OCI-LY1 (cell line): ENCODE results near the gene ZNF235.
A peak's percentile ranks its signal among the peaks of the same experiment; 100 is the strongest.

ENCODE experiments used
- H2AFZ ChIP-seq: fragments of 200-600 bp; sonication (generic), shearing (Covaris generic); 2 replicates; pipeline ENCODE4 v1.6.0; 2014; ENCODE audit warnings: antibody characterized with exemption, mild to moderate bottlenecking, low read length
- H3F3A ChIP-seq: fragments of 200-600 bp; sonication (generic), shearing (Covaris generic); 2 replicates; pipeline ENCODE4 v1.6.0; 2014; ENCODE audit warnings: mild to moderate bottlenecking, antibody characterized with exemption, low read length, moderate library complexity; ENCODE audit not compliant: insufficient read depth
- H3K27ac ChIP-seq: fragments of 200-600 bp; sonication (generic); 2 replicates; pipeline ENCODE4 v1.5.1; 2014; ENCODE audit warnings: low read length, mixed run types, mild to moderate bottlenecking, low read depth; ENCODE audit not compliant: poor library complexity, severe bottlenecking
- H3K27me3 ChIP-seq: fragments of 200-600 bp; sonication (generic); 2 replicates; pipeline ENCODE4 v1.6.0; 2014; ENCODE audit warnings: antibody characterized with exemption, mild to moderate bottlenecking, low read length, moderate library complexity; ENCODE audit not compliant: insufficient read depth
- H3K36me3 ChIP-seq: fragments of 200-600 bp; sonication (generic); 2 replicates; pipeline ENCODE4 v1.6.1; 2014; ENCODE audit warnings: mild to moderate bottlenecking, antibody characterized with exemption, low read length, moderate library complexity, mixed read lengths; ENCODE audit not compliant: insufficient read depth
- H3K4me1 ChIP-seq: fragments of 200-600 bp; sonication (generic); 2 replicates; pipeline ENCODE4 v1.5.1; 2014; ENCODE audit warnings: mild to moderate bottlenecking, low read length, moderate library complexity; ENCODE audit not compliant: insufficient read depth, severe bottlenecking
- H3K4me2 ChIP-seq: fragments of 200-600 bp; sonication (generic), shearing (Covaris generic); 2 replicates; pipeline ENCODE4 v1.6.1; 2014; ENCODE audit warnings: low read length
- H3K4me3 ChIP-seq: fragments of 200-600 bp; sonication (generic); 2 replicates; pipeline ENCODE4 v1.5.1; 2014; ENCODE audit warnings: low read length, low read depth, mild to moderate bottlenecking, mixed read lengths; ENCODE audit not compliant: poor library complexity, severe bottlenecking
- H3K79me2 ChIP-seq: fragments of 200-600 bp; shearing (Covaris generic); 2 replicates; pipeline ENCODE4 v1.6.1; 2016; ENCODE audit warnings: mixed run types, low read length, mixed read lengths; ENCODE audit not compliant: insufficient read depth
- H3K9ac ChIP-seq: fragments of 200-600 bp; sonication (generic), shearing (Covaris generic); 2 replicates; pipeline ENCODE4 v1.6.1; 2014; ENCODE audit warnings: mild to moderate bottlenecking, low read length, mixed read lengths
- H3K9me2 ChIP-seq: fragments of 200-600 bp; sonication (generic), shearing (Covaris generic); 2 replicates; pipeline ENCODE4 v1.6.1; 2014; ENCODE audit warnings: low read depth, mild to moderate bottlenecking, low read length, mixed read lengths
- H3K9me3 ChIP-seq: fragments of 200-600 bp; shearing (Covaris generic); 2 replicates; pipeline ENCODE4 v1.6.1; 2014; ENCODE audit warnings: low read length, mixed read lengths
- H4K20me1 ChIP-seq: fragments of 200-600 bp; sonication (generic), shearing (Covaris generic); 2 replicates; pipeline ENCODE4 v1.6.0; 2016; ENCODE audit warnings: mild to moderate bottlenecking, low read length; ENCODE audit not compliant: insufficient read depth
- EZH2 ChIP-seq: fragments of 200-600 bp; sonication (generic), shearing (Covaris generic); IDR thresholded peaks from 2 replicates; pipeline ENCODE4 v1.8.0; 2017; ENCODE audit warnings: borderline replicate concordance, mixed run types, mild to moderate bottlenecking, antibody characterized with exemption, low read length, moderate library complexity, mixed read lengths
- TF ChIP-seq, protein P1 (sequence below): fragments of 200-600 bp; sonication (generic), shearing (Covaris generic); IDR thresholded peaks from 2 replicates; pipeline ENCODE4 v1.5.1; 2017; ENCODE audit warnings: mild to moderate bottlenecking, antibody characterized with exemption, low read length, moderate library complexity, mixed read lengths

Gene ZNF235

GRCh38 chr19:44304659-44305193 lies at the start of gene ZNF235:
Gene ZNF235 (minus strand): TSS chr19:44305025. CDS start chr19:44303404, 1,621 bp downstream.
- H2AFZ ChIP-seq, result no peak within 1 kb of the TSS
- no peaks in the 10 kb centered on the region for H3K79me2 ChIP-seq
- peak within 1 kb of the TSS; percentile 68 for H3K4me3 ChIP-seq
- H3K4me2 ChIP-seq, result peak within 1 kb of the TSS; percentile 74
- peaks cover 4% of the 10 kb centered on the region for H3K4me1 ChIP-seq
- no peaks in the 10 kb centered on the region for H3K27me3 ChIP-seq
- H3K9ac ChIP-seq, result peak within 1 kb of the TSS; percentile 65
- TF ChIP-seq, protein P1, sequence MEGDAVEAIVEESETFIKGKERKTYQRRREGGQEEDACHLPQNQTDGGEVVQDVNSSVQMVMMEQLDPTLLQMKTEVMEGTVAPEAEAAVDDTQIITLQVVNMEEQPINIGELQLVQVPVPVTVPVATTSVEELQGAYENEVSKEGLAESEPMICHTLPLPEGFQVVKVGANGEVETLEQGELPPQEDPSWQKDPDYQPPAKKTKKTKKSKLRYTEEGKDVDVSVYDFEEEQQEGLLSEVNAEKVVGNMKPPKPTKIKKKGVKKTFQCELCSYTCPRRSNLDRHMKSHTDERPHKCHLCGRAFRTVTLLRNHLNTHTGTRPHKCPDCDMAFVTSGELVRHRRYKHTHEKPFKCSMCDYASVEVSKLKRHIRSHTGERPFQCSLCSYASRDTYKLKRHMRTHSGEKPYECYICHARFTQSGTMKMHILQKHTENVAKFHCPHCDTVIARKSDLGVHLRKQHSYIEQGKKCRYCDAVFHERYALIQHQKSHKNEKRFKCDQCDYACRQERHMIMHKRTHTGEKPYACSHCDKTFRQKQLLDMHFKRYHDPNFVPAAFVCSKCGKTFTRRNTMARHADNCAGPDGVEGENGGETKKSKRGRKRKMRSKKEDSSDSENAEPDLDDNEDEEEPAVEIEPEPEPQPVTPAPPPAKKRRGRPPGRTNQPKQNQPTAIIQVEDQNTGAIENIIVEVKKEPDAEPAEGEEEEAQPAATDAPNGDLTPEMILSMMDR, result no peak
- no peak for TF ChIP-seq EZH2
- H3K36me3 ChIP-seq, result no peaks in the 10 kb centered on the region
- no peaks in the 10 kb centered on the region for H4K20me1 ChIP-seq
- no peaks in the 10 kb centered on the region for H3F3A ChIP-seq
- H3K9me2 ChIP-seq, result no peaks in the 10 kb centered on the region
- H3K27ac ChIP-seq, result no peak within 1 kb of the TSS
- no peaks in the 10 kb centered on the region for H3K9me3 ChIP-seq

DNA sequence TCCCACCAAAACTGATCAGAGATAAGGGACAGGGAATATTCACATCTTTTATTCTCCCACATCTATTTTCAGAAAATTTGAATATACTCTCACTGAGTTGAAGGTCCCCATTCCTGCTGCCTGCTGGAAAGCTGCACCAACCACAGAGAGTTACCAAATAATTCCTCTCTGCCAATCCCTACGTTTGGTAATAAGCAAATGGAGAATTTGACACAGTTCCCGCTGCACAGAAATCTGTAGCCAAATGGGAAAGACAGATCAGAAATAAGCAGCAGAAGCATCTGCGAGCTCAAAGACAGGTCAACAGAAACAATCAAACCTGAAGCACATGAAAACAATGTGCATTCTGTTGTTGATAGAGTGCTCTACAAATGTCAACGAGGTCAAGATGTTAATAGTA lies 41.7 kb upstream of the ZNF235 start:
- H4K20me1 ChIP-seq, result no peaks in the 10 kb centered on the region
- H3K79me2 ChIP-seq, result no peaks in the 10 kb centered on the region

DNA sequence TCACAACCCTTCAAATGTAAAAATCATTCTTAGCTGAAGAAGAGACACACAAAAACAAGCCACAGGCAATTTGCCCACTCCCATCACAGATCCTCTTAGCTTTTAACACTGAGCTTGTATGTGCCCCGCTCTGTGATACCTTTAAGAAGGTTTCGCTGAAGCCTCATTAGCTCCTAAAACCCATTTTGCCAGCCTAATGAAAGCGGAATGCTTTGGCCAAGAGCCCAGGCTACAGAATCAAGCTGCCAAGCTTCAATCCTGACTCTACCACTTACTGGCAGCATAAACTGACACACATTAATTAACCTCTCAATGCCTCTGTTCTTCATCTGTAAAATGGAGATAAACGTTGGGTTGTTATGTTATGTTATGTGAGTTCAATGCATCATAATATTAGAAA lies 41.1 kb upstream of the ZNF235 start:
- Histone ChIP-seq H3K27me3 (no peaks in the 10 kb centered on the region), H4K20me1 (no peaks in the 10 kb centered on the region), H3K9me2 (no peaks in the 10 kb centered on the region), H3K27ac (no peak overlapping the region), H3F3A (no peaks in the 10 kb centered on the region), H2AFZ (no peak overlapping the region), H3K4me2 (no peak overlapping the region), H3K36me3 (no peaks in the 10 kb centered on the region), H3K4me1 (no peaks in the 10 kb centered on the region), H3K4me3 (no peak overlapping the region), H3K79me2 (no peaks in the 10 kb centered on the region), H3K9me3 (no peaks in the 10 kb centered on the region), H3K9ac (no peak overlapping the region)
- no peak for TF ChIP-seq EZH2
- TF ChIP-seq, protein P1, result no peak

More for the DNA sequence above, 41.7 kb upstream of the ZNF235 start:
- no peaks in the 10 kb centered on the region for H3K9me3 ChIP-seq
- no peaks in the 10 kb centered on the region for H3F3A ChIP-seq
- no peak overlapping the region for H2AFZ ChIP-seq
- no peak overlapping the region for H3K27ac ChIP-seq
- H3K9ac ChIP-seq, result no peak overlapping the region
- H3K4me2 ChIP-seq, result no peak overlapping the region
- TF ChIP-seq, protein P1, result no peak
- TF ChIP-seq EZH2, result no peak
- H3K27me3 ChIP-seq, result no peaks in the 10 kb centered on the region
- no peaks in the 10 kb centered on the region for H3K36me3 ChIP-seq
- no peaks in the 10 kb centered on the region for H3K4me1 ChIP-seq
- H3K9me2 ChIP-seq, result no peaks in the 10 kb centered on the region
- no peak overlapping the region for H3K4me3 ChIP-seq
